ENCODE measurements around the gene BTRC.
"Not testable (repeated sequence)": the region's sequence is repeated elsewhere in the genome, so short reads cannot be mapped to it uniquely, and the experiment has no call there.

BTRC gene

DNA sequence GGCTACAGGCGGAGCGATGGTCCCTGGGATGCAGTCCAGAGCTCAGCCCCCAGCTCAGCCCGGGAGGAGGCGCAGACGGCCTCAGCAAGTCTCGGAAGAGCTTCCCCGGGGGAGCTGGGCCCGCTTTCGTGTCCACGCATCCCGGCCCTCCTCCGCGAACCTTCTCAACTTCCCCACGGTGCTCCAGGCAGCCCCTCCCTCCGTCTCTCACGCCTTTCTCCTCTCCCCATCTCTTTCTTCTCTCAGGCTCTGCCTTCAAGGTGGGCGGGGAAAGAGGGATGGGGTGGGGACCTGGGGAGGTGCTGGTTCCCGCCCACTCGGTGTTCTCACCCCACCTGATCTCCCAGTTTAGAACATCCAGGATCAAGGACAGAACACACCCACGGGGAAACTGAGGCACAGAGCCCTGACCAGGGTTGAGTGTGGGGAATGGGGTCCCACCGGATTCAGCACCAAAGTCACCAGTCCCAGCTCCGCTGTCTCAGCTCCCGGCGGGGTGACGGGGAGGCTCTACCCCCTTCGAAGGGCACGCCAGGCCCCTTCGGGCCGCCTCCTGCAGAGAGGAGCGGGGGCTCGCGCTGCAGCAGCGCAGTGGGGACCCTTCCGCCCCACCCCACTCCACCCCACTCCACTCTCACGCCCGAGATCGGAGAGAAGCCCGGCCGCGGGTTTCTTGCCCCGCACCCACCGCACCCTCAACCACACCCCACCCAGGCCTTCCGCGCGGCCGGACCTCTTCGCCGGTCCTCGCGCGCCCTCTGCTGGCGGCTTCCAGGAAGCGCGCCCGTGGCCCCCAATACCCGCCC lies 215.9 kb downstream of the BTRC start:
- DNase-seq = peak; percentile 22 to 61

DNA sequence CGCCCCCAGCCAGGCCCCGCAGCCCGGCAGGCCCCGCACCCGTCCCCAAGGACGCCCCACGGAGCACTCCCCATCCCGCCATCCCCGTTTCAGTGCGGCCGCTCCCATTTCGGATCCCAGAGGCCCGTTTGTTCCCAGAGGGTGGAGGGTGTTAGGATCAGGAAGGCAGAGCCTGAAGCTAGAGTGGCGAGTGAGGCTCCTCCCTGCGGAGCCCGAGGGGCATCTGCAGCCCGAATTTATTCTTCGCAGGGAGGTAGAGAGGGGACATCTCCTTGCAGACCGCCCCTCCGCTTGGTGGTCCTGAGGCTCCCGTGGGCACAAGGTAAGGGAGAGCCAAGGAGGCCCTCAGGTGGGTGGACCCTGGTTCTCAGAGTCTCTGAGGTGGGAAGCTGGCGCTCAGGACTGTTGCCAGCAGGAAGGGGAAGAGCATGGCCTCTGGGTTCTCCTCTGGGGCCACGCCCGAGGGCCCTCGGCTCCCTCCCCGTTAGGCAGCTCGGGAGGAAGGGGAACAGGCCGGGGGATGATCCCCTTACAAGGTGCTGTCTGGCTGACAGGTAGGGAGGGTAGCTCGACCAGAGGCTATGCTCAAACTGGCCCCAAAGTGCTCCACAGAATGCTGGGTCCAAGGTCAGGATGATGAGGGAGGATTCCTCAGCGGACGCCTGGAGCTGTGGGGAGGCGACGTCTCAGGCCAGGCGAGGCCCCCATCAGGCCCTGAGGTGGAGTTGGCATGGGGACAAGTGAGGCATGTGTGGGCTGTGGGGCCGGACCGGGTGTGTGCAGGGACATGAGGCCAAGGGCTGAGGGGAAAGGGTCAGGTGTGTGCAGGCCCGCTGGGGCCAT lies 216.7 kb downstream of the BTRC start:
- DNase-seq = no peak

DNA sequence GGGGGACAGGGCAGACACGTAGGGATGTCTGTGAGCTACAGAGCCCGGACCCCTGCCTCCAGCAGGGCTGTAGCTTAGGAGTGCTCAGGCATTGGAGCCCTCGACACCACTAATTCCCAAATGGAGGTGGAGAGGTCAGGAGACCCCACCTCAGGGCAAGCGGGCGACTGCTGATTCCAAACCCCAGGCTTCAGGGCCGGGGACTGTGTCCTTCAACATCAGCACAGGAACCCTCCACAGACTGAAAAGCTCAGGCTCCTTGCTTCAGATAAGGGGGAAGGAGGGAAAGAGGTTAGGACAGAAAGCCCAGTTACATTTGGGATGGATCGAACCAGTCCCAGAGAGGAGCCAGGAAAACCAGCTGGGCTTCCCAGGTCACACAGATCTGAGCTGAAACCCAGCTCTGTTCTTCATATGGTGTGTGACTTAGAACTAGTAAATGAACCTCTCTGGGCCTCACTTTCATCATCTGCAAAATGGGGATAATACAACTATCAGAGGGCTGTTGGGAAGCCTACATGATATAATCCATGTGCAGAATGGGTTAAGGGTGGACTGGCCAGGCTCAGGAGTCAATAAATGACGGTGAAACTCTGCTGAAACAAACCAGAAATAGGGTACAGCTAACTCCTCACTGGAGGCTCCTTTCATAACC lies 217.4 kb downstream of the BTRC start:
- DNase-seq = no peak

DNA sequence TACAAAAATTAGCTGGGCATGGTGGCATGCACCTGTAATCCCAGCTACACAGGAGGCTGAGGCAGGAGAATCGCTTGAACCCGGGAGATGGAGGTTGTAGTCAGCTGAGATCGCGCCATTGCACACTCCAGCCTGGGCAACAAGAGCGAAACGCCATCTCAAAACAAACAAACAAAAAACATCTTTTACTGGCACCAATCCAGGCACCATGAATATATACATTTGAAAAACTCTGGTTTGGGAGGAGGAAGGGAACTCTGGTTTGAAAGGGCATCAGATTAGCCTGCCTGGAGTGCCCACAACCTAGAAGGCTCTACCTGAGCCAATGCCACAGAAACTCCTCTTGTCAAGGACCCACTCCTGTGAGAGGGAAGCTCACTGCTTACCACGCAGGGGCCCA lies 218.2 kb downstream of the BTRC start:
- no peak for DNase-seq

DNA sequence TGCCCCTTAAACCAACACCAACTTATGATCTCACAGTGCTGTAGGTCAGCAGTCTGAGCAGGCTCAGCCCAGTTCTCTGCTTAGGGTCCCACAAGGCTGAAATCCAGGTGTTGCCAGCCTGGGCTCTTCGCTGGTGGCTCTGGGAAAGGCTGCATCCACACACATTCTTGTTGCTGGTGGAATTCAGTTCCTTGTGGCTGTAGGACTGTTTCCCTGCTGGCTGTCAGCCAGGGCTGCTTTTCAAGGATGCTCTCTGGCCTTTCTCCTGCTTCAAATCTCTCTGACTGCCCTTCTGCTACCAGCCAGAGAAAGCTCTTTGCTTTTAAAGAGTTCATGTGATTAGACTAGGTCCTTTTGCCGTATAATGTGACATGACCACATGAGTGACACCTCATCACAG lies 218.8 kb downstream of the BTRC start:
- no peak for DNase-seq

DNA sequence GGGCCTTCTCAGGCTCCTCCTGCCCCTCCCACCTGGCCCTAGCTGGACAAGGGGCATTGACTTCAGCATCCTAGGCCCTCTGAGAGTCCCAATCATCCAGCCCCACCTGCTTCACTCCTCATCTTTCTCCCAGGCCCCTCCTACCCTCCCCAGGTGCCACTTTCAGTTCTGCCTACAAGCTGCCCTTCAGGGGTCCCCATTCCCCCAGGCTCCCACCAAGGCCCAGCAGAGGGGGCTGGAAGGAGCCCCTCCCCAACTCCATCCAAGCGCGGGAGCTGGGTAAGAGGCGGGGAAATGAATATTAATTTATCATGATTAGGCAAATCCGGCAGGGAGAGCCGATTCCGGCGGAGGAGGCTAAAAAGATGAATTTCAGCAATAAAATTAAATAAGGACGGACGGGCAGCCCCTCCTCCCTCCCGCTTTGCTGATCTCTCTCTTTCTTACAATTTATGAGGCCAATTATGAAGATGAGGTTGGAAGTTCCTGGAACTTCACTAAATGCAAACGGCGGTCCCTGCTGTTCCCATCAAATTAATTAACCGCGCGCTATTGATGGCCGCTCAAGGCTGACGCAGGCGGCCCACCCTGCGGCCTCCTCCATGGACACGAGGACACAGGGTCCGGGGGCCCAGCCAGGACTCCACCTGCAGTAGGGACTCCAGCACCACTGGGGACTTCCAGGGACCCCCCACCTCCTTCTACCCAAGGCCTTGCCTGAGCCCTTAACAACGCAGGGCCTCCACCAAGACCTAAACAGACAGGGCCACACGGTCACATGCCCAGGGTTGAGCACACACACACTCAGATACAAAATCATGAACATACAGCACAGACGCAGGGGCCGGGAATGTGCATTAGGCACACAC lies 220.2 kb downstream of the BTRC start:
- DNase-seq = no peak

DNA sequence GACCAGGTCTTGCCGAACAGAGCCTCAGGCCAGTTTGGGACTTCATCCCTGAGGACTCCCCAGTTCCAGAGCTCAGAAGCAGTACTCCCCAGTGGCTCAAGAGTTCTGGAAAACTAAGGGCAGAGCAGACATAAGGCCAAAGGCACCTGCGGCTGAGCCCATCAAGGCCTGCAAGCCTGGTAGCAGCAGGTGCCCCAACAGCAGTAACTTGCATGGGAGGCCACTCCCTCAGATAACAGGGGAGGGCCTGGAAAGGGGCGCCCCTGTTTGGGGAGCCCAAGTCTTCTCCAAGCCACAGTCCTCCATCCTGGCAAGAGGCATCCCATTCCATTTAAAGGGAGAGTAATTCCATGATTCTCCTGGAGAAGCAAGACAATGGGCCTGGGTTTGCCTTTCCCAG lies 221.1 kb downstream of the BTRC start:
- DNase-seq = no peak

DNA sequence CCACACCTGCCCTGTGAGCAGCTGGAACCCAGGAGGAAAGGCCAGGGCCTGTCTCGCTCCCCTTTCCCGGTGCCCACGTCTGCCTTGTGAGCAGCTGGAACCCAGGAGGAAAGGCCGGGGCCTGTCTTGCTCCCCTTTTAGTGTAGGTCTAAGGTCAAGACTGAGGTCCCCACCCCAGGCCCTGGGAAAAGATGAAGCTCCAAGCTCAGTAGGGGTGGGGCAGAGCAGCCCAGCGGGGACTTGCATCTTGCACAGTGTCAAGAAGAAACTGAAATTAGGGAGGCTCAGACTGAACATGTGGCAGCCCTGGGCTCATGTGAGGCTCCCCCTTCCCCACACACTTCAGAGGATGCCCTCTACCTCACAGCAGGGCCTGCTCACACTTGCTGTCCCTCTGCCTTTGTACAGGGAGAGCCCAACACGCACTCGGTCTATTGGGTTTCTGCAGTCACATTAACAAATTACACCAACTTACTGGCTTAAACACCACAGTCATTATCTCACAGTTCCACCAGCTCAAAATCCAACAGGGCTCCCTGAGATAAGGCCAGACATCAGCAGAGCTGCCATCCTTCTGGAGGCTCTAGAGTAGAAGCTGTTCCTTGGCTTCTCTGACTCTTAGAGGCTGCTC lies 221.7 kb downstream of the BTRC start:
- no peak for DNase-seq

DNA sequence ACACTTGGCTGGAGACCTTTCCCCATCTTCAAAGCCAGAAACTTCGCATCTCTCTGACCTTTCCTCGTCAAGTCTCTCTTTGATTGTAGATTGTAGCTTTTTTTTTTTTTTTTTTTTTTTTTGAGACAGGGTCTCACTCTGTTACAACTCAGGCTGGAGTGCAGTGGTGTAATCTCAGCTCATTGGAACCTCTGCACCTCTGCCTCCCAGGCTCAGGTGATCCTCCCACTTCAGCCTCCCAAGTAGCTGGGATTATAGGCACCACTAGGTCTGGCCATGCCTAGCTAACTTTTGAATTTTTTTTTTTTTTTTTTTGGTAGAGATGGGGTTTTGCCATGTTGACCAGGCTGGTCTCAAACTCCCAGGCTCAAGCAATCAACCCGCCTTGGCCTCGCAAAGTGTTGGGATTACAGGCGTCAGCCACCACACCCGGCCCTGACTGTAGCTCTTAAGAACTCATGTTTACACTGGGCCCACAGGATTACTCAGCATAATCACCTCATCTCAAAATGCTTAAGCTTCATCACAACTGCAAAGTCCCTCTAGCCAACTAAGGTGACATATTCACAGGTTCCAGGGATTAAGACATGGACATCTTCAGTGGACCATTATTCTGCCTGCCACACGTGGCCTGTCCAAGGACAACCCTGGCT lies 222.4 kb downstream of the BTRC start:
- no peak for DNase-seq

DNA sequence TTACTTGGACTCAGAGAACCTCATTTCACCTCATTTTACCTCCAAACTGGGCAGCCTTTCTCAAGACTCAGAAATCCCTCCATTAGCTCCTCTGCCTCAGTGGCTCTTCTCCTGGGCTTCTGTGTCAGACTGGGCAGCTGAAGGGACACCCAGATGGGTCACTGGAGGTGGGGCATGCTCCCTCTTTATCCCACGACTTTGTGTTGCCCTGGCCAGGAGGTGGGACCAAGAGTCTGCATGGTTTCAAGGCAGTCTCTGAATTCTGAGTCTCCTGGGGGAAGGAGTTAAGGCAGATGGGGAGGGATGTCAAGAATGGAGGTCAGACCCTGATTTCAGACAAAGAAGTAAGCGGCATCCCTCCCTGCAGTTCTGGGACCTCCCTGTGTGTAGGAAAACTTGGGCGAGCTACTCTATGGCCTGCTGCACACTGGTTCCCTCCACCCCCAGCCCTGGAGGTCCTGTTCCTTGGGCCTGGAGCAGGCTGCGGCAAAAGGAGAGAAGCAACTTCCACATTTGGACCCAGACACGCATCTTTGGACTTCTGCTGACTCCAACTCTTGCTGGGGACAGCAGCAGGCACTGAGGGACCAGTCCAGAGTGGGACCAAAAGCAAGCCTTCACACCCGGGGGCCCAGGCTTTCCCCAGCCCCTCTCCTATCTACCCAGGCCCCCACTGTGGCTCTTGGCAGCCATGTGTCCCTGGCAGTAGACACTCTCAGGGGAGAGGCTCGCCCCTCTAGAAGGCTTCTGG lies 223.3 kb downstream of the BTRC start:
- no peak for DNase-seq

DNA sequence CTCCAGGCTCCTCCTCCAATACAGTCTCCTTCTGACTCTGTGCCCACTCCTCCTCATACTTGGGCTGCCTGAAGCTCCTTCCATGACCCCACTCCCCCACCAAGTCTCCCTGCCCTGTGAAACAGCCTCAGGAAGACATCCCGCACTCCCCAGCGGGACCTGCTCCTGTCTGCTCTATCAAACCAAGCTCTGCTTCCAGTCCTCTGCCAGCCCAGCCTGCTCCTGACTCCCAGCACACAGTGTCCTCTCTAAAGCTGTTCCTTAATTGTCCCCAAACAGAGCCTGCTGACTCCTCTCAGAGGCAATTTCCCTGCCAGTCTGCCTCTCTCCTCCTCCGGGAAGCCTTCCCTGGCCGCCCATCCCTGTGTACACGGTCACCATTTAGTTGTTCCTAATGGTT lies 224.2 kb downstream of the BTRC start:
- no peak for DNase-seq

DNA sequence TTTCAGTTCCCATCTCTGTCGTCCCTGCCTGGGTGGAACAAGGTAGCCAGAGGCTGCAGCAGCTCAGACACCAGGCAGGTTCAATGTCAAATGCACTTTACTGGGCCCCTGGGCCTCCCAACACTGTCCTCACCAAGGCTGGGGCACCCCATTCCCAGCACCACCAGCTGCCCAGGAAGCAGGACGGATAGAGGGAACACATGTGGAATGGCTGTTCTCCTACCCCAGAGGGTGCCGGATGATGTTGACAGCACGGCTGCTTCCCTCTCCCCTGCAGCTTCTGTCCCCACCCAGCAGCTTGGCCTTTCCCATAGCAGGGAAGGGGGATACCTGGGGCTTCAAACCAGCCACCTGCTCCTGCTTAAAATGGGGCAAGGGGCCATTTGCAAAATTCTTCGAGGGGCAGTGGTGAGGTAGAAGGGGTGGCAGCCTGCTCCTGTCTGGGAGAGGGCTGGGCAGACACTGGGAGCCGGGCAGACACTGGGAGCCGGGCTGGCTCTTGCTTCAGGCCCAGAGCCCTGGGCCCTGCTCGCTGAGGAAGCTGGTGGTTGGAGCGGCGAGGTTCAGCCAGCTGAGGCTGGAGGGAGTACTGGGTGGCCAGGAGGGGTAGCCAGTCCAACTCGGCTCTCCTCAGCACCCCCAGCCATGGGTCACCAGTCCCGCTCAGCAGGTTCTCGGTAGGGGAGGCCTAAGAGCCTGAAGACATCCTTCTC lies 225.0 kb downstream of the BTRC start:
- no peak for DNase-seq

DNA sequence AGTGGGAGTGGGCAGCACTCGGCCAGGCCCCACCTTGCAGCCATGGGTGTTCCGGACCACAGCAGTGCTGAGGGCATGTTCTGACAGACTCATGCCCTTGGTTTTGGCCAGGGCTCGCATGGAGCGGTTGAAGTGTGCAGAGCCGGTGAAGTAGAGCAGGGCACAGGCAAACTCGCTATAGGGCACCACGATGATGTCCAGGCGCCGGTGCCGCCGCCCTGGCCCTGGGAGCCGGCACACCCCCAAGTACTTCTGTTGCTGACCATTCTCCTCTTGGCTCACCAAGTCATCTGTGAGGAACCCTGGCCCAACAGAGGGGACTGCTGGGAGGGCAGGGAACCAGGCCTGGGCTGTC lies 225.5 kb downstream of the BTRC start:
- no peak for DNase-seq

DNA sequence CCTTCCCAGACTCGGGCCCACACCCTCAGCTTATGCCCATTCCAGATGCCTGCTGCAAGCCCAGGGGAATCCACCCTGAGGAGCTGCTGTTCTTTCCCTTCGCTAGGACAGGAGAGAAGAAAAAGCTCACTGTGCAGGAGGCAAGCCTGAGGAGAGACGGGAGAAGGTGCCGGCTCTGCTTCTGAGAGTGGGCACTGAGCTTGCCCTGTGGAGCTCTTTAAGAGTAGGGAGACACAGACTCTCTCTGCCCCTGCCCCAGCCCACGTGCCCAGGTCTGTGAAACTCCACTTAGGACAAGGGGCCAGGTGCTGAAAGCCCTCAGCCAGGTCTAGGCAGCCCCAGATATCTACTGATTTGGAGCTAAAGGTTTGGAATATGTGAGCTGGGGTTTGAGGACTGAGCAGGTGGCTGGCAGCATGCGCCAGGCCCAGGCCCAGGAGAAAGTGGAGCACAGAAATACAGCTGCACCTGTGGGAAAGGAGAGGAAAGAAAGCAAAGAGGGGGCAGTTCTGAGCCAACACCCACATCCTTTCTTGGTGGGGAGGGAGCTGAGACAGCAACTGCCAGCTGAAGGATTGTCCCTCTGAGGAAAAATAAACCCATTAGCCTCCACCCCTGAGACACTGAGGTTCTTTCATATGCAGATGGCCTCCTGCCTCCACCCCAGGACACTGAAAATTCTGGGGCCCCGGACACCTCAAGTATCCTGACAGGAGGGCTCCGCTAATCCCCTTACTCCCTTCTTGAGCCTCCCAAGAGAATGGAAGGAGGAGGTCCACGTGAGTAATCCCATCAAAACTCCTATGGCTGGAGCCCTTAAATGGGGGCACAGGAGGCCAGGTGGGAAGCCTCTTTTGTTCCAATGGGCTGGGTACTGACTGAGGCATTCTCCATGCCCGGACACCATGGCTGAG lies 226.8 kb downstream of the BTRC start:
- DNase-seq = no peak

DNA sequence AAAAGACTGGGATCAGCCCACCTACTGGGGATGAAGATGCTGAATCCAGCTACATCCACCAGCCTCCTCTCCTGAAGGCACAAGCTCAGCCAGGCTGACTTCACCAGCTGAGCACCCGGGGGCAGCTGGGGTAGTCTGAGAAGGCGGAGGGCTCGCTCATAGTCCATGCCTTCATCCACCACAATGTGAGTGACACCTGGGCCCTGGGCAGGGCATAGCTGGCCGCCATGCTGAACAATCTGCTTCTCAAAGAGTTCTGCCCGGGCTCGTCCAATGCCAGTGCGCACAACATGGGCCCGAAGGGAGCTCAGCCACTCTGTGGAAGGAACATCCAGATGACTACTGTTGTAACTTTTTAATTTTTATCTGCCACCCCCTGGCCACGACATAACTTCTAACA lies 231.9 kb downstream of the BTRC start:
- no peak for DNase-seq

DNA sequence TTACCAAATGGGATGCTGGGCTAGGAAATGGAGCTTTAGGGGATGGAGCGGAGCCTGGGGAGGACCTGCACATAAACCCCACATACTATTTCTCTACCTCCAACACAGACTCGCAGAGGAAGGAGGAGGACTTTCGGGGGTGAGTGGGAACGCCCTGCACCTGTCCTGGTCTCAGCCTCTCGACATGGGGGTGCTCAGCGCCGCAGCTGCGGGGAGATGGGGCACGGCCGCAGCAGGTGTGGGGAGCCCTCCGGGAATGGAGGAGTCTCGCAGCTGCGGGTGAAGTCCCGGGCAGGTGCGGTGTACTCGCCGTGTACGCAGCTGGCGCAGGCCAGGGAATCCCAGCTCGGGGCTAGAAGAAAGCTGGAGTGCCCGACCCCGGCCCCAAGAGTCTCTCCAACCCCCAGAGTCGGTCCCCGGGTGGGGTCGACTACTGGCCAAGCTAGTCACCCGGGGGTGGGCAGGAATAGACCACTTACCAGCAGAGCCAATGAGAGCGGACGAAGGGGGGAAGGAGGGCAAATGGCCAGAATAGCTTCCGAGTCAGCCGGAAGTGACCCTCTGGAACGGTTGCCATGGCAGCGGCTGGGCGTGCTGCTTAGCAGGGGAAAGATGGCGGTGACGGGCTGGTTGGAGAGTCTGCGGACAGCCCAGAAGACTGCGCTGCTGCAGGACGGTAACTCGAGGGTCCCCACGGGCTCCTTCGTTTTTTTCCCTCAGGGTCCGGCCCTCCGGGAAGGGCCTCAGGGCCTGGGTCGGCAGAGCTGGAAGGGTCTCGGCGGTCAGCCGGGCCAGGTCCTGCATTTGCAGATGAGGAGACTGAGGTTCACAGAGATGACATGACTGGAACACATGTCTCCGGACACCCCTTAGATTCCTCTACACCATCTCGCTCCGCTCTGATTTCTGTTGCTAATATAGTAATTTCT lies 234.0 kb downstream of the BTRC start, which contains the start of the genes DPCD and POLL:
TSS of gene DPCD (plus strand) at position 597 of the 929 bp plus-strand sequence. CDS start at position 613, 16 bp downstream.
TSS of gene POLL (minus strand) at position 533 of the 929 bp plus-strand sequence. CDS start 897 bp downstream, outside the sequence.
- DNase-seq = peak; percentile 87 to 91

DNA sequence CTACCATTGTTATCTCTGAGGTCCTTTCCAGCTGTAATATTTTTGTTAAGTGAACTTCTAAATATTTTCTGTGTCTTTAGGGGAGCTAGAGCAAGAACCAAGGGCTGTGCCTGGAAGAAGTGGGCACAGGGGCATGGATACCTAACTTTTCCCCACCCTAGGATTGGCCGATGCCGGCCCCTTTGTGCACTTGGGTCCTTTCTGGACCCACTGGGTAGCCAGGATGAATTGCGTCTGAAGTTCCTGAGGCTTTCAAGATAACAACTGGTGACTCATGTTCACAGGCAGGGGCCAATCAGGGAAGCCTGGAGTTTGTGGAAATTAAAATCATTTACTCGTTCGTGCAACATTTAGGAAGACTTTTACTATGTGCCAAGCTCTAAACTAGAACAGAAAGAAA lies 234.9 kb downstream of the BTRC start:
- no peak for DNase-seq

DNA sequence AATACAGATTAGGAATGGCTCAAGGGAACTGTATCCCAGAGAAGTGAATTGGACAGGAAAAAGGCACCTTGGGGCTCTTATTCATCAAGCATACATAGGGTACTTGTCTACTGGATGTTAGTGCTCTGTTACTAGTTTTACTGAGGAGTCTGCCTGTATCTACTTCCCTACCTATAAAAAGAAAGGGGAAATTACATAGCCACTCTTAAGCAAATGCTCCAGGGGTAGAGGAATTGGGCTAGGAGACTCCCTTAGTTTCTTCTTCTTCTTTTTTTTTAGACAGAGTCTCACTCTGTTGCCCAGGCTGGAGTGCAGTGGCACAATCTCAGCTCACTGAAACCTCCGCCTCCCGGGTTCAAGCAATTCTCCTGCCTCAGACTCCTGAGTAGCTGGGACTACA lies 239.4 kb downstream of the BTRC start:
- not testable (repeated sequence) for DNase-seq
